Limb (tissue), 2 donors: ENCODE data around the gene PHRF1.
"Not testable (repeated sequence)": the region's sequence is repeated elsewhere in the genome, so short reads cannot be mapped to it uniquely, and the experiment has no call there.

Source experiments
- DNase-seq, 2 donors: peaks; one replicate each; pipeline ENCODE4 v3.0.0-alpha.2; 2016; ENCODE audit errors: extremely low spot score in 2 of 2

PHRF1 gene

DNA sequence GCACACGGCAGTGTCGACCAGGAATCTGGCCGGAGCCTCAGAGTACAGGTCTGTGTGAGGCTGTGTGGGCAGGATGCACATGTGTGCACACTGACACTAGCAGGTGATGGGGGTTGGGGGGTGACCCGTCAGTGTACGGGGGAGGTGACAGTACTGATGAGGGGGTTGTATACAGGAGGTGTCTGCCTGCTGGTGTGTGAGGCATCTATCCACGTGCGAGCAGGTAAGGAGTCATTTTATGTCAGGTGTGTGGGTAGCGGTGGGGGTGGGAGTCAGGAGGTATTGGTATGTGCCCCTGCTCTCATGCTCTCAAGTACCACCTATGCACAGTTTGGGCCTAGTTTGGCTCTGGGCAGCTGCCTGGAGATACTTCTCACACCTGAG, 4.5 kb upstream of the PHRF1 start:
- DNase-seq, result no peak

DNA sequence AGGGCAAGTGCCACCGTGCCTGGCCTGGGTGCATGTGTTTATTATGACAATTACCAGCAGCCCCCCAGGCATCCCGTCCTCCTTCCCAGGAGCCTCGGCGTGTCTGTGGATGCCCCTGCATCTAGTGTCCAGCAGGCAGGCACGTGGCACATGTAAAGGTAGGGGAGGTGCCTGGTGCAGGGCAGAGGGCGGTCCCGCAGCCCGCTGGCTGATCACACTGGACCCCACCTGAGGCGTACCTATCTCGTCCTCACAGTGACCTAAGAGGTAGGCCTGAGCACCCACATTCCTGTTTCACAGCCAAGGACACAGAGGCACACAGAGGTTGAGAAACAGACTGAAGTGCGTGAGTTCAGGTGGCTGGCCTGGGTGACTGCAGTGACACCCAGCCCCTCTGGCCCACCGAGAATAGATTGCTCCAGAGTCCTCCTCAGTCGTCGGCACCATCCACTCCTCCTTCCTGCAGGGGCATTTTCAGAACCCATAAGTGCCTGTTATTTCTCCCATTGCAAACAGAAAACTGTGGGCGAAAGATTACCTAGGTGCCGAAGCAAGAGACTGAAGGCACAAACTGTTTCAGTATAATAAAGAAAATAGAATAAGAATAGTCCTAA, 3.0 kb upstream of the PHRF1 start:
- DNase-seq, result no peak

DNA sequence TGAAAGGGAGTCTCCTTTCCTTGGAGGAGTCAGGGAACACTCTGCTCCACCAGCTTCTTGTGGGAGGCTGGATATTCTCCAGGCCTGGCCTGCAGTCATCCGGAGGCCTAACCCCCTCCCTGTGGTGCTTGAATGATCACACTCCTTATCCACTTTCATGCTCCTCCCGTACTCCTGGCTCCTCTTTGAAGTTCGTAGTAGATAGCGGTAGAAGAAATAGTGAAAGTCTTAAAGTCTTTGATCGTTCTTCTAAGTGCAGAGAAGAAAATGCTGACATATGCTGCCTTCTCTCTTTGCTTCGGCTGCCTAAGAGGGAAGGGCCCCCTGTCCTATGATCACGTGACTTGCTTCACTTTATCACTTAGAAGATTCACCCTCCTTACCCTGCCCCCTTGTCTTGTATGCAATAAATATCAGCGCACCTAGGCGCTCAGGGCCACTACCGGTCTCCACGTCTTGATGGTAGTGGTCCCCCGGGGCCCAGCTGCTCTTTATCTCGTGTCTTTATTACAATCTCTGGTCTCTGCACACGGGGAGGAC, 2.2 kb upstream of the PHRF1 start:
- not testable (repeated sequence) for DNase-seq

DNA sequence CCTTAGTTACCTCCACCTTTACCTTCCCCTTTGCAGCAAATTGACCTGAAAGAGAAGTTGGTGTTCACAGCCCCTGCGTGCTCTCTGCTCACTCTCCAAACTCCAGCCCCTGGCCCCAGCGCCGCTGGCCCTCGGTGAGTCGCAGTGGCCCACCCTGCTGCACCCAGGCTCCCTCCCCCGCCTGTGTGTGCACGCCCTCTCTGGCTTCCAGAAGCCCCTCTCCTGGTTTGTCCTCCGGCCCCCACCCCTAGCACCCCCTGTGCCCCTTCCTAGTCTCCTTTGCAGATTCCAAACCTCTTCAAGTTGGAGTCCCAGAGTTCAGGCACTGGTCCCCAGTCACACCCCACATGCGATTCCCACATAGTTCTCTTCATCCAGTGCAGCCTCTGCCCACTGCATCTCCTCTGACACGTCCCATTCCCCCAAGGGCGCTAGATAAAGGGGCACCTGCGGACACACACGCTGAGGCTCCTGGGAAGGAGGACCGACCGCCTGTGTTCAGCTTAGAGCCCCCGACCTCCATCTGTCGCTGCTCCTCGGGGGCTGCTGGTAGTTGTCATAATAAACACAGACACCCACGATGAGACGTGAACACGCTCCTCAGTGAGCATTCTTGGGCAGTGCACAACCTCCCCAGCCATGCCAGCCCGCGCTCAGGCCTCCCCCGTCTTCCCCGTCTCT, 1.5 kb upstream of the PHRF1 start:
- no peak for DNase-seq

DNA sequence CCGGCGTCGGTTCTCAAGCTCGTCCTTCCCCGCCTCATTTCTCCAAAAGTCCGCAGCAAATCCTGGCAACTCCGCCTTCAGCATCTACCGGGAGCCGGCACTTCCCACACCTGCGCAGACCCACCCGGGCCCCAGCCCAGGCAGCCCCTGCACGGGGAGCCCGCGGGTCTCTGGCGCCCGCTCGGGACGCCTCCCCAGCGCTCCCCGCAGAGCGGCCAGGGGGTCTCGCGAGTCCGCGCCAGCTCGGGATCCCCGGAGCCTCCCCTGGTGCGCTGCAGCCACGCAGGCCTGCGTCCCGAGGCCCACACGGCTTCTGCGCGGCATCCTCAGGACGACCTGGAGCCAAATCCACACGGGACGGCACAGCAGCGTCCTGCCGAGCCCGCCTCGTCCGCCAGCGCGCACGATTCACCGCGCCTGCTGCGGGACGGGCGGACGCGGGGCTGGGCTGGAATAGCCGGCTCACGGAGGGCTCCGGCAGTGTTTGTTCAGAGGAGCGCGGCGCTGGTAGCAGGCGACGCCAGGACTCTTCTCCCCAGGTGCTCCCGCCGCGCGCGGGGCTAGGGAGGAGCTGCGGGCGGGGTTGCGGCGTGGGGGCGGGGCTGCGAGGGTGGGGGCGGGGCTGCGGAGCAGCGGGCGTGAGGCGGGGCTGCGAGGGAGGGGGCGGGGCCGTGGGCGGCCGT, 816 bp upstream of the PHRF1 start:
- no peak for DNase-seq

DNA sequence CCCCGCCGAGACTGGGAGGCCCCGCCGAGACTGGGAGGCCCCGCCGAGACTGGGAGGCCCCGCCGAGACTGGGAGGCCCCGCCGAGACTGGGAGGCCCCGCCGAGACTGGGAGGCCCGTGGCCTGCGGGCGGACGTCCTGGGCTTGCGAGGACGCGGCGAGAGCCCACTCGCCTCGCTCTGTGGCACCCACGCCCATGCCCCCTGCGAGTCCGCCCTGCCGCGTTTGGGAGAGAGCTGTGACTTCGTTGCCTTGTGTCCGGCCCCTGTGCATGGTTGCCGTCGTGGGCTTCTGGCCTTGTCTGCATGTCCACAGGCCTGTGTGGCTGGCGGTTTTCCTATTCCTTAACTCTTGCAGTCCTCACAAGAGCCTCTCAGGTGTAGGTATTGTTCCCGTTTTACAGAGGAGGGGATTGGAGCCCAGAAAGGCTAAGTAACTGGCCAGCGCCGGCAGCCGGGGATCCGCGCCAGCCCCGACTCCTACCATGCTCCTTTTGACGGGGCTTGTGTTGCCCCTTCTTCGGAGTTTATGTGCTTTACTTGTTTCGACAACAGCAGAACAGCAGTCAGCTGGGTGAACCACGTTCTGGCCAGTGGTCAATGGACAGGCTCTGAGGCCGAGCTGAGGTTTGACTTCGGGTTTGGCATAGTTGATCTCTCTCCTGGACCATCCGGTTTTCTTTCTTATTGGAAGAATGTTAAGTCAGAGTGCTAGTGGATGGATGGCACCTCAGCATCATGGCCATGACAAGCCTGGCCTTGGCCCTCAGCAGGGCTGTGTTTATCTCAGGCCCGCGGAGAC, 741 bp downstream of the PHRF1 start:
- DNase-seq, result no peak

DNA sequence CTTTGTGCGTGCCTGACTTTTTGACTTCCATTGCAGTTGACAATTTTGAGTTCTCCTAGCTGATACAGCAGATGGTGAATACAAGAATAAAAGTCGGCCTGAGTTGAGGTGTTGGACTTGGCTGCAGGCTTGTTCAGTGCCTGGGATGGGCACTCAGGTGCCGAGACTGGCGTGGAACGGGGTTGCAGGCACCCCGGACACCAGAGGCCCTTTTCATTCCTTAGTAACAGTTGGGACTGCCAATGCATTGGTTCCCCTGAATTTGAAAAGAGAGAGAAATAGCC, 1.3 kb downstream of the PHRF1 start:
- no peak for DNase-seq

DNA sequence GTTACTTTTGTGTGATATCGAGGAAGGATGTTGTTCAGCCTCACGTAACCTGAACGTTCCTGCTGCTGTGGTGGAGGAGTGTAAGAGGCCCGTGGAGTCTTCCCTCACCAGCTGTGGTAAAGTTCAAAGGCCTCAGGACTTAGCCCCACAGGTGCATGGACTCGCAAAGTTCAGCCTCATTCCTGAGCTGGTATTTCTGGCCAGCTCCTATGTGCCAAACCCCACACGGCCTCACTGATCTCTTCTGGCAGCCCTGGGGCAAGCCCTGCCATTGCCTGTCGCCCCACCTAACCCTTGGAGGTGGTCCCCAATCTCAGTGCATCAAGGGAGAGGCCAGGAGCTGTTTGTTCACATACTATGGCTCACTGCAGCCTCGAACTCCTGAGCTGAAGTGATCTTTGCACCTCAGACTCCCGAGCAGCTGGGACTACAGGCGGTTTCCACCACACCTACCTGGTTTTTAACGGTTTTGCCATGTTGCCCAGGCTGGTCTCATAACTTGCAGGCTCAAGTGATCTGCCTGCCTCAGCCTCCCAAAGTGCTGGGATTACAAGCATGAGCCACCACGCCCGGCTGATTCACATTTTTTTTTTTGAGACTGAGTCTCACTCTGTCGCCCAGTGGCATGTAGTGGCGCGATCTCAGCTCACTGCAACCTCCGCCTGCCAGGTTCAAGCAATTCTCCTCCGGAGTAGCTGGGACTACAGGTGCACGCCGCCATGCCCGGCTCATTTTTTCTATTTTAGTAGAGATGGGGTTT, 2.2 kb downstream of the PHRF1 start:
- DNase-seq, result no peak

DNA sequence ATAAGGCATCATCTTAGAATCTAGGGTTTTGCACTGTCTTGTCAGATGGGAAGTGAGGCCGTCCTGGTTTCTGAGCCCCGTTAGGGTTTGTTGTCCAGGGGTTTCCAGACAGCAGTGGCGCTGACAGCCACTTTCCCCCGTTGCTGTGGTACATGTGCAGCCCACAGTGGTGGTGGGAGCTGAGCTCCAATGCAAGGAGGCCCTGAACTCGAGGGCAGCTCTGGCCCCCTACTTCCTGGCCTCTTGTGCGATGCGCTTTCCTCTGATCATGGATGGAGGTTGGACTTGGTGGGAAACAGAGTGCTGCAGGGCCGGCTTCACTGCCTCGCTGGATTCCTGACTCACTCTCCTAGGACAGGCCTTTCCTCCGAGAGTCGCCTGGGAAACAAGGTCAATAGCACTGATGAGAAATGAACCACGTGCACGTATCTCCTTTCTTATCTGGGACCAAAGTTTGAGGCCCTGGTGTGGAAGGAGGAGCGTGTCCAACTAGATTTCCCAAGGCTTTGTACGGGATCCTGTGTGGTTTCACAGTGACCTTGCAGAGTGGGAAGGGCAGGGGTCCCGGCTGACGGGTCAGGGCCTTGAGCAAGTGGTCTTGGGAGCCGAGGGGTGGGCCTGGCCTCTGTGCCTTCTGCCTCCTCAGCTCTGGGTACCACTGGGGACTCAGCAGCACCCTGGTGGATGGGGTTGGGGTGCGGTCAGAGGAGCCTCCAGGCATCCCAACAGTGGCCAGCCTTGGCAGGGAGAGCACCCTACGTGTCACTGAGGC, 3.7 kb downstream of the PHRF1 start:
- no peak for DNase-seq

DNA sequence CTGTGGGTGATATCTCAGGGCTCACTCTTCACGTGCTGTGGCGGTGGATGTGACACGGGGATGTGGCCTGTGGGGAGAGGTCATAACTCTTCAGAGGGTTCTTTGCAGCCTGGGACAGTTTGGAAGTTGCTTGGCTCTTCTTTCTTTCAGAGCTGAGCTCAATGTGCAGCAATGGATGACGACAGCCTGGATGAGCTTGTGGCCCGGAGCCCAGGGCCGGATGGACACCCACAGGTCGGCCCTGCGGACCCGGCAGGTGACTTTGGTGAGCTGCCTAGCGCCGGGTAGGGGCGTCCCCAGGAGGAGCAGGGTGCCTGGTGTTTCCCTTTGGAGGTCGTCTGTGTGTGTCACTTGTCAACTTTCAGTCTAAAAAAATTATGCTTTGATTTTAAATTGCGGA, 5.1 kb downstream of the PHRF1 start:
- DNase-seq, result no peak

DNA sequence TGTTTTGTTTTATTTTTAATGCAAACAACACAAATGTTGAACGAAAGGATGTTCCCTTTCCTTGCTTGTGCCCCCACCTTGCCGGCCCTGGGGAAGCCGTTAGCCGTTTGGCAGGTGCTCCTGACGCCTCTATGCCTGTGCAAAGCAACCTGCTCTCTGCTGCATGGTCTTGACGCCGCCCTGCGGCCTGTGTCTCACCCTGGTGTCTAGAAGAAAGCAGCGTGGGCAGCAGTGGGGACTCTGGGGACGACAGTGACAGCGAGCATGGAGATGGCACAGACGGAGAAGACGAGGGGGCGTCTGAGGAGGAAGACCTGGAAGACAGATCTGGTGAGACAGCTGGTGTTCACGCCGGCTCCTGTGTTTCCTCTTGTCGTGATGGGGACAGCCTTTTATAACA, 5.5 kb downstream of the PHRF1 start:
- DNase-seq, result no peak

DNA sequence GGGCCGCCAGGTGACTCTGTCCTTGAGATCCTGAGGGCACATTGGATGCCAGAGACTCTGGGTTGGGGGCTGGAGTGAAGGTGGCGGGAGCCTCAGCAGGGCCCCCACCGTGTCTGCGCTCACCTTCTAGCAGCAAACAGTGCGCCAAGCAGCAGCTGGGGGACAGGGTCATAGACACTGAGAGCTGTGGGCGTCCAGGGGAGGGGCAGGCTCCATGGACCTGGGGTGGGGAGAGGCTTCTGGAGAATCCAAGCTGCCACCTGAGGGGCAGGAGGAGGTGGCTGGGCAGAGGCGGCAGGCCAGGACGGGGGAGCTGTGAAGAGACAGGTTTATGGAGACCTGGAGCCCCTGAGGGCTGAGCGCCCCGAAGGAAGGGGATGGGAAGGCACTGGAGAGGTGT, 8.0 kb downstream of the PHRF1 start:
- no peak for DNase-seq

DNA sequence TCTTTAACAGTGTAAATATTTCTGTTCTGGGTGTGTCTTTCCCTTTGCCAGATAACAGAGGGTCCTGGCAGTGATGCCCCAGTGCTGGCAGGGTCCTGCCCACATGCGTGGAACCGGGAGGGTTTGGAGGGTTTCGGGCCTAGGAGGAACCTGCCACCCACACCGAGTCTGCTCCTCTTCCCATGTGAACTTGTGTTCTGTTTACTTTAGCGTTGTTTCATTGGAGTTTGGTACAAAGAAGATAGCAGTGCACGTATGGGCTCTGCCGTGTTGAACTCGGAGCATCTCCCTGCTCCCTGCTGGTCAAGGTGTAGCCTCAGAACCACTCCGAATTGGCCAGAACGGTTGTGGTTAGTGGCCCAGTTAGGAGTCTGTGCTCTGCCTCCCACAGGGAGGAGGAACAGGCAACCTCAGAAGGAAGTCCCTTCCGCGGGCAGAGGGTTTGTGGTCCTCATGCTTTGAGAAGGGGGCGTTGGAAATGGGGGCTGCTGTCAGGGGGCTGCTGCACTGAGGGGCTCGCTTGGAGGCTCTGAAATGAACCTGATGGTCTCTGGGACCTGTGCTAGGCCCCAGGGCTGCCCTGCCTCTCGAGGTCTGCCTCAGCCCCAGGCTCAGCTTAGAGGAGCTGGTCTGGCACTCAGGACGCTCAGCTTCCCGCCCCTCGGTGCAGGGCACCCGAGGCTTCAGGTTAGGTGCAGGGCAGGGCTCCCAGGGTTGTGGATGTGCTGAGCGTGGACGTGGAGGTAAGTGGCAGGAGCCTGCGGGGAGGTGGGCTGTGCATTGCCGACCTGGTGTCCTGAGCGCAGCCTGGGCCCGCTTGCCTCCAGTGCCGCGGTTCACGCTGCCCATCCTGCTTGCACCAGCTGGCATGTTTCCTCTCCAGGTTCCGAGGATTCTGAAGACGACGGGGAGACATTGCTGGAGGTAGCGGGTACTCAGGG, 10.4 kb downstream of the PHRF1 start:
- DNase-seq, result no peak

DNA sequence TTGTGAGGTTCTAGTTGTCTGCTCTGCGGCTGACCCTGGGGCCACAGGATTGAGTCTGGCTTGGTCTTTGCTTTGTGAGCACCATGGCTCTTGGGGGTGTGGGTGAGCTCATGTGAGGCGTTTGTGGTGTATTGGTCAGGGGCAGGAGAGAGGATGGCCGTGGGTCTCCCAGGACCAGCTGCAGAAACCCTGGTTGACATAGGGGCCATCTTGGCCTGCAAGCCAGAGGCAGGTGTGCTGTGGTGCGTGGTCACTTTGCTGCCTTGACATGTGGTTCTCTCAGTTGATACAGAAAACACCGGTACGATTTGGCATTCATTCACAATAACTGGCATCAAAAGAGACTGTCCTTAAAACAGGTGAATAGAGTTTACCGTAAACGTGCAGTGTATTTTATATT, 11.3 kb downstream of the PHRF1 start:
- DNase-seq, result no peak

DNA sequence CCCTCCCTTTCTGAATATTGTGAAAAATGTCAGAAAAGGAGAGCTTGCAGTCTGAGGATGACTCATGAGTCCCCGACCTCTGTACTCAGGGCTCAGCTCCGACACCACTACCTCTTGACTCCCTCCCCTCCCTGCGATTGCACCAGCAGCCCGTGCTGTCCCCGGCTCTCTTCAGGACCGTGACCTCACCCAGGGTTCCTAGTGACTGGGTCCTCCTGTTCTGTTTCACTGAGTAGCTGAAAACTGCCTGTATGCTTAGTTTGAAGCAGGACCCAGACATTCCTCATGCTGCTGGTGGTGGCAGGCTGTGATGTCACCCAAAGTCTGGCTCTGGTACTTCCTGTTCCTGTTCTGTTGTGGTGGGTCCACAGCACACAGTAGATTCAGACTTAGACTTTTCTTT, 11.7 kb downstream of the PHRF1 start:
- no peak for DNase-seq

DNA sequence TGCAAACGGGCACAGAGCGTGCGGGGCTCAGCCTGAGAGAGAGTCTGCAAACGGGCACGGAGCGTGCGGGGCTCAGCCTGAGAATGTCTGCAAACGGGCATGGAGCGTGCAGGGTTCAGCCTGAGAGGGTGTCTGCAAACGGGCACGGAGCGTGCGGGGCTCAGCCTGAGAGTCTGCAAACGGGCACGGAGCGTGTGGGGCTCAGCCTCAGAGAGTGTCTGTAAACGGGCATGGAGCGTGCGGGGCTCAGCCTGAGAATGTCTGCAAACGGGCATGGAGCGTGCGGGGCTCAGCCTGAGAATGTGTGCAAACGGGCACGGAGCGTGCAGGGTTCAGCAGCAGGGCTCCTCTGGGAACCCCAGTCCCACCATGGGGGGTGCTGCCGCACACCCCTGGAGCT, 13.5 kb downstream of the PHRF1 start:
- DNase-seq, result no peak

DNA sequence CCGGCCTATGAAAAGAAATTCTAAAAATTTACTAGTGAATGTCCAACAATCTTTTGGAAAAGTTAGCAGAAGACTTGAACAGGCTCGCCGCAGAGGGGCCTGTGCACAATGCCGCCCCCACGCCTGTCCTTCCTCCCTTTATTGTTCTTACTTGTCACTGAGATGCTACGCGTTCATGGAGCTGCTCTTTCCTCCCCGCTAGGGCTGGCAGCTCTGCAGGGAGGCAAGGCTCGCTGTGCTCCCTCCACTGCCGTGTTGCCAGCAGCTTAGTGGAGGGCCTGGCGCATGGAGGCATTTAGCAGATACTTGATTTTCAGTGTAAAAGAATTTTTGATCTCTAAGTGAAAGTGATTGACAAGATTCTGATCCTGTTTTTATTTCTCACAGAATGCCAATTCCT, 14.7 kb downstream of the PHRF1 start:
- no peak for DNase-seq

DNA sequence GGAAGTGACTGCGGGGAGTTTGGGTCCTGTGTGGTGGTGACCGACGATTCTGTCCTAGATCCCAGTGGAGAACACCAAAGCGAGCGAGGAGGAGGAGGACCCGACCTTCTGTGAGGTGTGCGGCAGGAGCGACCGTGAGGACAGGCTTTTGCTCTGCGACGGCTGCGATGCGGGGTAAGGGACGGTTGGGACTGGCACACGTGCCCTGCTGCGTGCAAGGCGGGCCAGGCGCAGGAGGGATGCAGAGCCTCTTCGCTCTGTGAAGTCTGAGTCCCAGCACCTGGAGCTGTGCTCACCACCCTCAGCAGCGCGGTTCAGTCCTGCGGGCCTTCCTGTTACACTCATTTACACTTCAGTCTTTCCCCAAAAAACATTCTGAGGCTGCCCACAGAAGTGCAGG, 16.2 kb downstream of the PHRF1 start:
- DNase-seq, result no peak

DNA sequence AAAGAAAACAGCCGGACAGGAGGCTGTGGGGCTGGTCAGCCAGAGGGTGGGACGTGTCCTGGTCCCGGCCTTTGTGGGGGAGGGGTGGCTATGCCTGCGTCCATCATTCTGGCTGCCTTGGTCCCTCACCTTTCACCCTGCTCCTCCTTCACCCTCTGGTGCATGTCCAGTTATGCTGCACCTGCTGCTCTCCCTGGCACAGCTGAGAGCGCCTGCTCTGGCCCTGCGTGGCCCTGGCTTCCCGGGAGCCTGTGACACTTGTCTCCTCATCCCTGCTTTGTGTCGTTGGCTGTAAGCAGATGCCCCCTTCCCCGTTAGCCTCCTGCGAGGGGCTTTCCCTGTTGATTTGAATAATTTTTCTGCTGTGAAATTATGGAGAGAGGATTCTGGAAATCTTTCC, 16.6 kb downstream of the PHRF1 start:
- no peak for DNase-seq

DNA sequence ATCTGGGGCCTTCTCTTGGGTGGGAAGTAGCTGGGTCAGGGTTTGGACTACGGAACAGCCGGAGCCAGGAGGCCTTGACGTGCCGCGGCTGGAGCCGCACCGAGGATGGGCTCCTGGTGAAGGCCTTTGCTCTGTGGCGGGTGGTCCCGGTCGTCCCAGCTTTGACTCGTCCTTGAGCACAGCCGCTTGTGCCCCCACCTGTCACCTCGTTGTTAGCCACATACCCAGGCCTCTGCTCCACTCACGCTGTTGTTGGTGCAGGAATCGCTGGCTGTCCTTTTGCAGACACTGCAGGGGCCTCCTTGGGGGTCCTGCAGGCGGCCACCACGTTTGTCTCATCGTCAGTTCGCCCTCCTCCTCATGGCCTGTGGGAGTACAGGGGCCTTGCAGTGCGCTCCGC, 17.1 kb downstream of the PHRF1 start:
- no peak for DNase-seq
